ENCODE results near the gene CHPT1. TPM values are rescaled to one million over a fixed set of nuclear protein-coding genes. Genes with fewer than 3 reads are reported as not detected.

The CHPT1 gene
- total and polyA plus RNA-seq, 9 of the 15 experiments (the other 6 are each of a cell fraction or from before 2014, with no cell fraction given): 15.3 to 210 (median 91.9) TPM

DNA sequence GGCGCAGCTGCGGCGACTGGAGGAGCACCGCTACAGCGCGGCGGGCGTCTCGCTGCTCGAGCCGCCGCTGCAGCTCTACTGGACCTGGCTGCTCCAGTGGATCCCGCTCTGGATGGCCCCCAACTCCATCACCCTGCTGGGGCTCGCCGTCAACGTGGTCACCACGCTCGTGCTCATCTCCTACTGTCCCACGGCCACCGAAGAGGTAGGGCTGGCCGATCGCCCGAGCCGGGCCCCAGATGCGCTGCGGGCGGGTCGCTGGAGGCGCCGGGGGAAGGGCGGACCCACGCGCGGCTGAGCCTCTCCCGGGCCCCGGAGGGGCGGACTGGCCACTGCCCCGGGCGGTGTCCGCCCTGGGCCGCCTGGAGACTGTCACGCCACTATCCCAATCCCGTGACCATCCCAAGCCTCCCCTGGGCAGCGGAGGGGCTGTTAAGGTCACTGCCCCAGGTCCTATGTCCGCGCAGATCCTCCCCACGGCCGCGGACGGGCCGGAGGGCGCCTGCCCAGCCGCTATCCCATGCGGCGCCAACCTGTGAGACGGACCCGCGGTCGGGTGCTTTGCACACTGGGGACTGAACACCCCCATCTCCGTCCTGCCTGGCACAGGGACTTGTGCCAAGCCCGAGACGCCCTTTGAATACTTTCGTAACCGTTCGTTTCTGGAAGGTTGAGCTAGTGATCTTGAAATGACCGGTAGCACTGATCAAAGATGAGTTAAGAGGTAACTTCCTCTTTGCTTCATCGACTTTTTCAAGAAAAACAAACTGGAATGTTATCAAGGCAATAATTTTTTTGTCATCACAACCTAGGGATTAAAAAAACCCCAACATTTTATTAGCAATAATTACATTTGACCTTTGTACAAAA lies 725 bp downstream of the CHPT1 start (continued):
- TF ChIP-seq, protein P1, sequence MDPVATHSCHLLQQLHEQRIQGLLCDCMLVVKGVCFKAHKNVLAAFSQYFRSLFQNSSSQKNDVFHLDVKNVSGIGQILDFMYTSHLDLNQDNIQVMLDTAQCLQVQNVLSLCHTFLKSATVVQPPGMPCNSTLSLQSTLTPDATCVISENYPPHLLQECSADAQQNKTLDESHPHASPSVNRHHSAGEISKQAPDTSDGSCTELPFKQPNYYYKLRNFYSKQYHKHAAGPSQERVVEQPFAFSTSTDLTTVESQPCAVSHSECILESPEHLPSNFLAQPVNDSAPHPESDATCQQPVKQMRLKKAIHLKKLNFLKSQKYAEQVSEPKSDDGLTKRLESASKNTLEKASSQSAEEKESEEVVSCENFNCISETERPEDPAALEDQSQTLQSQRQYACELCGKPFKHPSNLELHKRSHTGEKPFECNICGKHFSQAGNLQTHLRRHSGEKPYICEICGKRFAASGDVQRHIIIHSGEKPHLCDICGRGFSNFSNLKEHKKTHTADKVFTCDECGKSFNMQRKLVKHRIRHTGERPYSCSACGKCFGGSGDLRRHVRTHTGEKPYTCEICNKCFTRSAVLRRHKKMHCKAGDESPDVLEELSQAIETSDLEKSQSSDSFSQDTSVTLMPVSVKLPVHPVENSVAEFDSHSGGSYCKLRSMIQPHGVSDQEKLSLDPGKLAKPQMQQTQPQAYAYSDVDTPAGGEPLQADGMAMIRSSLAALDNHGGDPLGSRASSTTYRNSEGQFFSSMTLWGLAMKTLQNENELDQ (CRISPR knock-in tag; IDR thresholded peaks at IDR 0.05; ENCODE audit: borderline replicate concordance): no peak
- no peak for TF ChIP-seq ZNF184 (CRISPR knock-in tag; IDR thresholded peaks at IDR 0.05)
- TF ChIP-seq NFATC3 (IDR thresholded peaks at IDR 0.05): no peak
- TF ChIP-seq ZKSCAN3 (CRISPR knock-in tag; IDR thresholded peaks at IDR 0.05): no peak
- no peak for TF ChIP-seq ATF1 (CRISPR knock-in tag; IDR thresholded peaks at IDR 0.05)
- no peak for TF ChIP-seq ATF1 (tag; IDR thresholded peaks at IDR 0.05)
- TF ChIP-seq, protein P2, sequence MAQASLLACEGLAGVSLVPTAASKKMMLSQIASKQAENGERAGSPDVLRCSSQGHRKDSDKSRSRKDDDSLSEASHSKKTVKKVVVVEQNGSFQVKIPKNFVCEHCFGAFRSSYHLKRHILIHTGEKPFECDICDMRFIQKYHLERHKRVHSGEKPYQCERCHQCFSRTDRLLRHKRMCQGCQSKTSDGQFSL (CRISPR knock-in tag; IDR thresholded peaks at IDR 0.05): no peak
- TF ChIP-seq, protein P2 (tag; IDR thresholded peaks at IDR 0.05): no peak
- peak; percentile 45 for TF ChIP-seq ZFX (CRISPR knock-in tag; IDR thresholded peaks at IDR 0.05)
- TF ChIP-seq SIN3A (IDR thresholded peaks at IDR 0.05; ENCODE audit: borderline replicate concordance in 2 of 2, control insufficient read depth in 1 of 2, low read depth in 2 of 2, low read length in 2 of 2): no peak
- TF ChIP-seq MTA2 (IDR thresholded peaks at IDR 0.05; ENCODE audit: low read depth): no peak
- no peak for TF ChIP-seq NUFIP1 (IDR thresholded peaks at IDR 0.05; ENCODE audit: partially characterized antibody)
- peak; percentile 53 for TF ChIP-seq HMGN3 (IDR thresholded peaks at IDR 0.05; ENCODE audit: borderline replicate concordance, extremely low read depth, insufficient read length, low read depth, low read length)
- TF ChIP-seq, protein P3, sequence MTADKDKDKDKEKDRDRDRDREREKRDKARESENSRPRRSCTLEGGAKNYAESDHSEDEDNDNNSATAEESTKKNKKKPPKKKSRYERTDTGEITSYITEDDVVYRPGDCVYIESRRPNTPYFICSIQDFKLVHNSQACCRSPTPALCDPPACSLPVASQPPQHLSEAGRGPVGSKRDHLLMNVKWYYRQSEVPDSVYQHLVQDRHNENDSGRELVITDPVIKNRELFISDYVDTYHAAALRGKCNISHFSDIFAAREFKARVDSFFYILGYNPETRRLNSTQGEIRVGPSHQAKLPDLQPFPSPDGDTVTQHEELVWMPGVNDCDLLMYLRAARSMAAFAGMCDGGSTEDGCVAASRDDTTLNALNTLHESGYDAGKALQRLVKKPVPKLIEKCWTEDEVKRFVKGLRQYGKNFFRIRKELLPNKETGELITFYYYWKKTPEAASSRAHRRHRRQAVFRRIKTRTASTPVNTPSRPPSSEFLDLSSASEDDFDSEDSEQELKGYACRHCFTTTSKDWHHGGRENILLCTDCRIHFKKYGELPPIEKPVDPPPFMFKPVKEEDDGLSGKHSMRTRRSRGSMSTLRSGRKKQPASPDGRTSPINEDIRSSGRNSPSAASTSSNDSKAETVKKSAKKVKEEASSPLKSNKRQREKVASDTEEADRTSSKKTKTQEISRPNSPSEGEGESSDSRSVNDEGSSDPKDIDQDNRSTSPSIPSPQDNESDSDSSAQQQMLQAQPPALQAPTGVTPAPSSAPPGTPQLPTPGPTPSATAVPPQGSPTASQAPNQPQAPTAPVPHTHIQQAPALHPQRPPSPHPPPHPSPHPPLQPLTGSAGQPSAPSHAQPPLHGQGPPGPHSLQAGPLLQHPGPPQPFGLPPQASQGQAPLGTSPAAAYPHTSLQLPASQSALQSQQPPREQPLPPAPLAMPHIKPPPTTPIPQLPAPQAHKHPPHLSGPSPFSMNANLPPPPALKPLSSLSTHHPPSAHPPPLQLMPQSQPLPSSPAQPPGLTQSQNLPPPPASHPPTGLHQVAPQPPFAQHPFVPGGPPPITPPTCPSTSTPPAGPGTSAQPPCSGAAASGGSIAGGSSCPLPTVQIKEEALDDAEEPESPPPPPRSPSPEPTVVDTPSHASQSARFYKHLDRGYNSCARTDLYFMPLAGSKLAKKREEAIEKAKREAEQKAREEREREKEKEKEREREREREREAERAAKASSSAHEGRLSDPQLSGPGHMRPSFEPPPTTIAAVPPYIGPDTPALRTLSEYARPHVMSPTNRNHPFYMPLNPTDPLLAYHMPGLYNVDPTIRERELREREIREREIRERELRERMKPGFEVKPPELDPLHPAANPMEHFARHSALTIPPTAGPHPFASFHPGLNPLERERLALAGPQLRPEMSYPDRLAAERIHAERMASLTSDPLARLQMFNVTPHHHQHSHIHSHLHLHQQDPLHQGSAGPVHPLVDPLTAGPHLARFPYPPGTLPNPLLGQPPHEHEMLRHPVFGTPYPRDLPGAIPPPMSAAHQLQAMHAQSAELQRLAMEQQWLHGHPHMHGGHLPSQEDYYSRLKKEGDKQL (CRISPR knock-in tag; IDR thresholded peaks at IDR 0.05; ENCODE audit: borderline replicate concordance): no peak
- TF ChIP-seq, protein P4, sequence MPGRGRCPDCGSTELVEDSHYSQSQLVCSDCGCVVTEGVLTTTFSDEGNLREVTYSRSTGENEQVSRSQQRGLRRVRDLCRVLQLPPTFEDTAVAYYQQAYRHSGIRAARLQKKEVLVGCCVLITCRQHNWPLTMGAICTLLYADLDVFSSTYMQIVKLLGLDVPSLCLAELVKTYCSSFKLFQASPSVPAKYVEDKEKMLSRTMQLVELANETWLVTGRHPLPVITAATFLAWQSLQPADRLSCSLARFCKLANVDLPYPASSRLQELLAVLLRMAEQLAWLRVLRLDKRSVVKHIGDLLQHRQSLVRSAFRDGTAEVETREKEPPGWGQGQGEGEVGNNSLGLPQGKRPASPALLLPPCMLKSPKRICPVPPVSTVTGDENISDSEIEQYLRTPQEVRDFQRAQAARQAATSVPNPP (IDR thresholded peaks at IDR 0.05; ENCODE audit: borderline replicate concordance, insufficient read depth, insufficient read length): no peak

All from K562 (cell line).